Caco-2 (cell line): ENCODE measurements around the gene RSPH1. TPM values are rescaled to one million over a fixed set of nuclear protein-coding genes. Genes with fewer than 3 reads are reported as not detected.

ENCODE experiments used
- BruUV-seq: library from RNA; stranded (reverse); fragments of 400-500 nt; replicated peaks from 2 replicates; lab custom pipeline; 2021; lab: Mats Ljungman, UMichigan
- CTCF ChIA-PET: fragments of 300-600 bp; sonication (Branson Sonifier 250); formaldehyde crosslinking; loops from one replicate; lab custom pipeline; 2022; ENCODE audit warnings: antibody characterized with exemption; lab: Charles Lee
- POLR2A ChIA-PET: fragments of 300-600 bp; sonication (Branson Sonifier 250); formaldehyde crosslinking; loops from one replicate; lab custom pipeline; 2022; ENCODE audit warnings: antibody characterized with exemption; lab: Charles Lee
- DNase-seq, 2 experiments: peaks; one replicate each; pipeline versions ENCODE4 v3.0.0 to v3.0.0-alpha.2; 2020 to 2022
- H3K27me3 ChIP-seq: replicated peaks from 2 replicates; pipeline ENCODE4 v1.6.0; 2011; ENCODE audit warnings: low read length; ENCODE audit not compliant: control insufficient read depth, insufficient read depth
- H3K36me3 ChIP-seq: 2 replicates; pipeline ENCODE4 v1.5.1; 2011; ENCODE audit warnings: low read length; ENCODE audit not compliant: control insufficient read depth, insufficient read depth
- H3K4me1 ChIP-seq: fragments of 250-450 bp; sonication (Bioruptor Pico); 2 replicates; pipeline ENCODE4 v1.5.1; 2020; ENCODE audit warnings: mild to moderate bottlenecking
- H3K4me3 ChIP-seq: 2 replicates; pipeline ENCODE4 v1.5.1; 2011; ENCODE audit warnings: low read depth, mild to moderate bottlenecking, control low read depth, low read length
- H3K9me3 ChIP-seq: fragments of 250-450 bp; sonication (Bioruptor Pico); 2 replicates; pipeline ENCODE4 v1.5.1; 2020; ENCODE audit warnings: mild to moderate bottlenecking, moderate library complexity
- H3K27ac Mint-ChIP-seq: one replicate; pipeline ENCODE4 v1.8.0; 2022; ENCODE audit warnings: mixed read lengths; ENCODE audit not compliant: unreplicated experiment
- H3K27me3 Mint-ChIP-seq: one replicate; pipeline ENCODE4 v1.8.0; 2022; ENCODE audit warnings: mixed read lengths; ENCODE audit not compliant: insufficient read depth, unreplicated experiment
- H3K36me3 Mint-ChIP-seq: one replicate; pipeline ENCODE4 v1.8.0; 2022; ENCODE audit warnings: mild to moderate bottlenecking, mixed read lengths; ENCODE audit not compliant: insufficient read depth, unreplicated experiment
- H3K4me1 Mint-ChIP-seq: one replicate; pipeline ENCODE4 v1.8.0; 2022; ENCODE audit warnings: low read depth, mixed read lengths; ENCODE audit not compliant: unreplicated experiment
- H3K4me3 Mint-ChIP-seq: one replicate; pipeline ENCODE4 v1.8.0; 2022; ENCODE audit warnings: mild to moderate bottlenecking, moderate library complexity, mixed read lengths; ENCODE audit not compliant: unreplicated experiment
- H3K9me3 Mint-ChIP-seq: one replicate; pipeline ENCODE4 v1.8.0; 2022; ENCODE audit warnings: mixed read lengths; ENCODE audit not compliant: unreplicated experiment
- intact Hi-C: fragments of 100-400 bp; cut with micrococcal nuclease; formaldehyde crosslinking; loops from one replicate; pipeline ENCODE4 v1.10.0; 2022; ENCODE audit not compliant: unreplicated experiment
- total RNA-seq: library from RNA; stranded (reverse); gene quantifications from 2 replicates; pipeline ENCODE4 v1.2.3, GENCODE V29; 2022
- TF ChIP-seq, protein P1 (sequence below), 2 experiments: fragments of 200-600 bp in 1 of 2; IDR thresholded peaks; 1 replicate in 1 of 2; 2 replicates in 1 of 2; pipeline versions ENCODE4 v1.5.1 to v1.8.0; 2011 to 2022; ENCODE audit warnings: antibody characterized with exemption in 1 of 2, control low read depth in 1 of 2, inconsistent platforms in 1 of 2, low read depth in 1 of 2, low read length in 1 of 2, mild to moderate bottlenecking in 1 of 2, moderate library complexity in 1 of 2; ENCODE audit not compliant: insufficient read depth in 1 of 2, severe bottlenecking in 1 of 2, unreplicated experiment in 1 of 2

Gene RSPH1
- total RNA-seq, 1 experiment from 2014 or later = 0.23 TPM

DNA sequence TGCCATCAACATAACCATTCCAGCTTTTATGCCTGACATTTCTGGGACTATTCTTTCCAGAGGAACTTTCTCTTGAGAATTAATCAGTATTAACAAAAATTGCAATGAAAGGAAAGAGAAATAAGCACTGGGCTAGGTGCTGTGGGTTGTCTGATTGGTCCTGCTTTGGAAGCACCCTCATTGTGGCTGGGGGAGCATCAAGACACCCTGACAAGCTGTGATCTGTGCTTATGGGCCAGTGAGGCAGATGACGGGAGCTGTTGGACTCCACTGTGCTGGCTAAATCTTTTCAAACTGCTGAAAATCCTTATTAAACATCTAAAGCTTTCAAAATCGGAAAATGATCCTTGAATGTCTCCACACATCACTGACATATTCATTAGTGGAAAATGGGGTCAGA, 72.3 kb downstream of the RSPH1 start:
- no peak overlapping the region for H3K4me3 ChIP-seq
- peaks cover 13% of the 10 kb centered on the region for H3K27me3 Mint-ChIP-seq
- ChIA-PET POLR2A (no interaction called here), CTCF (interaction anchor here (0.7 kb wide), 1 partner anchor 241 kb away, joined by 3 read pairs; no protein-coding TSS in a partner anchor)
- no peaks in the 10 kb centered on the region for H3K4me1 ChIP-seq
- intact Hi-C loops = no loop called here
- H3K9me3 ChIP-seq = no peaks in the 10 kb centered on the region
- no peaks in the 10 kb centered on the region for H3K9me3 Mint-ChIP-seq
- no peaks in the 10 kb centered on the region for H3K27me3 ChIP-seq
- DNase-seq = no peak
- TF ChIP-seq, protein P1, sequence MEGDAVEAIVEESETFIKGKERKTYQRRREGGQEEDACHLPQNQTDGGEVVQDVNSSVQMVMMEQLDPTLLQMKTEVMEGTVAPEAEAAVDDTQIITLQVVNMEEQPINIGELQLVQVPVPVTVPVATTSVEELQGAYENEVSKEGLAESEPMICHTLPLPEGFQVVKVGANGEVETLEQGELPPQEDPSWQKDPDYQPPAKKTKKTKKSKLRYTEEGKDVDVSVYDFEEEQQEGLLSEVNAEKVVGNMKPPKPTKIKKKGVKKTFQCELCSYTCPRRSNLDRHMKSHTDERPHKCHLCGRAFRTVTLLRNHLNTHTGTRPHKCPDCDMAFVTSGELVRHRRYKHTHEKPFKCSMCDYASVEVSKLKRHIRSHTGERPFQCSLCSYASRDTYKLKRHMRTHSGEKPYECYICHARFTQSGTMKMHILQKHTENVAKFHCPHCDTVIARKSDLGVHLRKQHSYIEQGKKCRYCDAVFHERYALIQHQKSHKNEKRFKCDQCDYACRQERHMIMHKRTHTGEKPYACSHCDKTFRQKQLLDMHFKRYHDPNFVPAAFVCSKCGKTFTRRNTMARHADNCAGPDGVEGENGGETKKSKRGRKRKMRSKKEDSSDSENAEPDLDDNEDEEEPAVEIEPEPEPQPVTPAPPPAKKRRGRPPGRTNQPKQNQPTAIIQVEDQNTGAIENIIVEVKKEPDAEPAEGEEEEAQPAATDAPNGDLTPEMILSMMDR (IDR thresholded peaks at IDR 0.05; ENCODE audit: insufficient read depth in 1 of 2, low read depth in 1 of 2, low read length in 1 of 2, severe bottlenecking in 1 of 2, unreplicated experiment in 1 of 2) = no peak
- H3K4me3 Mint-ChIP-seq = no peak overlapping the region
- H3K36me3 ChIP-seq = no peaks in the 10 kb centered on the region
- BruUV-seq = no TSS peak
- H3K36me3 Mint-ChIP-seq = no peaks in the 10 kb centered on the region
- H3K4me1 Mint-ChIP-seq = peaks cover 6% of the 10 kb centered on the region
- no peak overlapping the region for H3K27ac Mint-ChIP-seq

DNA sequence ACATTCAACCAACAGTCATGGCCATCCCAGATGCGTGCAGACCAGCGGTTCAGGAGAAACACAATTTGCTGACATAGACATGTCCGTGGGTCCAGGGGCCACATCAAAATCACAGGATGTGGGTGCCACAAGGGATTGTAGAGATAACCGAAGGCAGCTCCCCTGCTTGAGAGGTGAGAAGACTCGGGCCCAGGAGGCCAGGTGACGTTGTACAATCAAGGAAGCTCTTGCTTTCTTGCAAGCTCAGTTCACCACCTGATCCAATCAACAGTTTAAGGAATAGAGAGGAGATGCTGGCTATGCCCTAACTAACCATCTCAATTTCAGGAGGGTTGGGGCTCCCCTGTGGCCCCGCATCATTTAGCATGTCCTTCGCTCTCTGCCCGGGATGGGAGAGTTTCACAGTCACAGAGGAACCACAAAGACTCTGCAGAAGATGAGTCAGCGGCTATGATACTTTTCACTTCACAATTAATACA, 72.8 kb downstream of the RSPH1 start:
- Mint-ChIP-seq H3K27me3 (peaks cover 13% of the 10 kb centered on the region), H3K4me3 (no peak overlapping the region), H3K27ac (no peak overlapping the region), H3K36me3 (no peaks in the 10 kb centered on the region), H3K4me1 (peaks cover 6% of the 10 kb centered on the region), H3K9me3 (no peaks in the 10 kb centered on the region)
- H3K27me3 ChIP-seq = no peaks in the 10 kb centered on the region
- no peak overlapping the region for H3K4me3 ChIP-seq
- no peaks in the 10 kb centered on the region for H3K36me3 ChIP-seq
- H3K4me1 ChIP-seq = no peaks in the 10 kb centered on the region
- BruUV-seq = no TSS peak
- intact Hi-C loops = no loop called here
- DNase-seq = no peak
- POLR2A ChIA-PET = no interaction called here
- TF ChIP-seq, protein P1 (IDR thresholded peaks at IDR 0.05; ENCODE audit: insufficient read depth in 1 of 2, low read depth in 1 of 2, low read length in 1 of 2, severe bottlenecking in 1 of 2, unreplicated experiment in 1 of 2) = no peak
- CTCF ChIA-PET = interaction anchor here (0.7 kb wide), 1 partner anchor 242 kb away, joined by 3 read pairs; no protein-coding TSS in a partner anchor
- no peaks in the 10 kb centered on the region for H3K9me3 ChIP-seq

Other genes starting within 250 kb of the RSPH1 start
- gene TFF3, start 180.8 kb downstream of the RSPH1 start, total RNA-seq = 65.8 and 119 TPM in 2 replicates
- gene TFF2, start 145.2 kb downstream of the RSPH1 start, total RNA-seq = 1.2 and 3.4 TPM in 2 replicates
- 9.8 and 26.3 TPM in 2 replicates for gene TFF1, start 129.7 kb downstream of the RSPH1 start, total RNA-seq
- gene TMPRSS3, start 100.2 kb downstream of the RSPH1 start, total RNA-seq = not detected in 2 replicates
- gene UBASH3A, start 92.3 kb downstream of the RSPH1 start, total RNA-seq = not detected in 2 replicates
- gene SLC37A1, start 17.6 kb upstream of the RSPH1 start, total RNA-seq = 8.4 and 9.8 TPM in 2 replicates
- 9.7 and 10.5 TPM in 2 replicates for gene PDE9A, start 157.4 kb upstream of the RSPH1 start, total RNA-seq